ENCODE data around the gene FMNL2.
"Not testable (repeated sequence)": the region's sequence is repeated elsewhere in the genome, so short reads cannot be mapped to it uniquely, and the experiment has no call there.

The FMNL2 gene
- total RNA-seq = 0.83 to 2.7 (median 1.2) reads per million in 4 donors

GRCh38 chr2:152335016-152335725, at the start of gene FMNL2:
Gene FMNL2, plus strand, starts transcription at chr2:152335174.
- DNase-seq = peak in 2 of 5 donors; percentile 1 to 43

- no peak for DNase-seq
These were observed 42.0 kb upstream of the FMNL2 start for GRCh38 chr2:152292991-152293390.

GRCh38 chr2:152297715-152298114, 37.3 kb upstream of the FMNL2 start:
- DNase-seq = no peak

GRCh38 chr2:152298754-152299153, 36.2 kb upstream of the FMNL2 start:
- no peak for DNase-seq

- no peak for DNase-seq
These were observed 33.8 kb upstream of the FMNL2 start for GRCh38 chr2:152301131-152301530.

- DNase-seq = no peak
These were observed 31.0 kb upstream of the FMNL2 start for GRCh38 chr2:152303951-152304350.

GRCh38 chr2:152304836-152305235, 30.1 kb upstream of the FMNL2 start:
- no peak for DNase-seq

GRCh38 chr2:152307863-152308262, 27.1 kb upstream of the FMNL2 start:
- DNase-seq = no peak

- no peak for DNase-seq
These were observed 25.4 kb upstream of the FMNL2 start for GRCh38 chr2:152309352-152310214.

GRCh38 chr2:152319822-152320570, 15.0 kb upstream of the FMNL2 start:
- no peak for DNase-seq

- no peak for DNase-seq
These were observed 14.2 kb upstream of the FMNL2 start for GRCh38 chr2:152320814-152321213.

GRCh38 chr2:152322222-152322621, 12.8 kb upstream of the FMNL2 start:
- DNase-seq = no peak

- DNase-seq = not testable (repeated sequence)
These were observed 9.8 kb upstream of the FMNL2 start for GRCh38 chr2:152325126-152325525.

- no peak for DNase-seq
These were observed 8.3 kb upstream of the FMNL2 start for GRCh38 chr2:152326710-152327109.

- no peak for DNase-seq
These were observed 7.0 kb upstream of the FMNL2 start for GRCh38 chr2:152328013-152328412.

- DNase-seq = no peak
These were observed 4.6 kb upstream of the FMNL2 start for GRCh38 chr2:152330235-152330866.

- no peak for DNase-seq
These were observed 316 bp upstream of the FMNL2 start for GRCh38 chr2:152334701-152335015.

- DNase-seq = no peak
These were observed 748 bp downstream of the FMNL2 start for GRCh38 chr2:152335726-152336118.

GRCh38 chr2:152336119-152336853, 1.3 kb downstream of the FMNL2 start:
- DNase-seq = no peak

- DNase-seq = no peak
These were observed 2.0 kb downstream of the FMNL2 start for GRCh38 chr2:152336854-152337510.

- no peak for DNase-seq
These were observed 2.5 kb downstream of the FMNL2 start for GRCh38 chr2:152337511-152337903.

All from T-helper 1 cell (primary cell).